GM23338 (cell line): Measurements from ENCODE around the gene TRIM14. TPM values are rescaled to one million over a fixed set of nuclear protein-coding genes. Genes with fewer than 3 reads are reported as not detected.
"Not testable (repeated sequence)": the region's sequence is repeated elsewhere in the genome, so short reads cannot be mapped to it uniquely, and the experiment has no call there.

Experiments used
- ATAC-seq: fragments of 200-7000 bp; cut with Tn5 transposase; 3 replicates; pipeline ENCODE4 v1.9.1; 2020
- DNase-seq: peaks from one replicate; pipeline ENCODE4 v3.0.0-alpha.2; 2015; ENCODE audit warnings: low spot score
- H2AFZ ChIP-seq: fragments of 200-600 bp; sonication (generic); 2 replicates; pipeline ENCODE4 v1.8.0; 2016; ENCODE audit warnings: antibody characterized with exemption, mild to moderate bottlenecking, moderate library complexity
- H3F3A ChIP-seq: fragments of 200-600 bp; sonication (generic); replicated peaks from 2 replicates; pipeline ENCODE4 v1.8.0; 2017; ENCODE audit warnings: antibody characterized with exemption, mixed run types, low read depth
- H3K27ac ChIP-seq: fragments of 200-600 bp; sonication (generic); 2 replicates; pipeline ENCODE4 v1.6.1; 2016; ENCODE audit warnings: low read depth
- H3K27me3 ChIP-seq: fragments of 200-600 bp; sonication (generic); 2 replicates; pipeline ENCODE4 v1.8.0; 2016; ENCODE audit warnings: mild to moderate bottlenecking, mixed run types, moderate library complexity; ENCODE audit not compliant: insufficient read depth
- H3K36me3 ChIP-seq: fragments of 200-600 bp; sonication (generic); 2 replicates; pipeline ENCODE4 v1.8.0; 2016; ENCODE audit warnings: mild to moderate bottlenecking; ENCODE audit not compliant: insufficient read depth
- H3K4me1 ChIP-seq: fragments of 200-600 bp; sonication (generic); 2 replicates; pipeline ENCODE4 v1.8.0; 2016; ENCODE audit warnings: mild to moderate bottlenecking, moderate library complexity; ENCODE audit not compliant: insufficient read depth
- H3K4me2 ChIP-seq: fragments of 200-600 bp; sonication (generic); 2 replicates; pipeline ENCODE4 v1.7.1; 2017; ENCODE audit warnings: mixed run types
- H3K4me3 ChIP-seq: fragments of 200-600 bp; sonication (generic); 2 replicates; pipeline ENCODE4 v1.6.1; 2016; ENCODE audit warnings: mixed run types
- H3K79me2 ChIP-seq: fragments of 200-600 bp; sonication (generic); replicated peaks from 2 replicates; pipeline ENCODE4 v1.8.0; 2017; ENCODE audit warnings: mild to moderate bottlenecking; ENCODE audit not compliant: insufficient read depth
- H3K9me2 ChIP-seq: fragments of 200-600 bp; sonication (generic); 2 replicates; pipeline ENCODE4 v1.8.0; 2017; ENCODE audit not compliant: insufficient read depth
- H4K20me1 ChIP-seq: fragments of 200-600 bp; sonication (generic); replicated peaks from 2 replicates; pipeline ENCODE4 v1.8.0; 2017; ENCODE audit warnings: mild to moderate bottlenecking; ENCODE audit not compliant: insufficient read depth
- H3K27ac Mint-ChIP-seq: 2 replicates; pipeline ENCODE4 v1.8.0; 2020; ENCODE audit warnings: inconsistent platforms, mild to moderate bottlenecking, moderate library complexity, mixed read lengths
- H3K27me3 Mint-ChIP-seq: 3 replicates; pipeline ENCODE4 v1.8.0; 2022; ENCODE audit warnings: low read depth, mild to moderate bottlenecking, moderate library complexity, mixed read lengths, inconsistent platforms; ENCODE audit not compliant: insufficient read depth, poor library complexity
- H3K36me3 Mint-ChIP-seq: 3 replicates; pipeline ENCODE4 v1.8.0; 2021; ENCODE audit warnings: low read depth, mild to moderate bottlenecking, inconsistent platforms, moderate library complexity, mixed read lengths
- H3K4me1 Mint-ChIP-seq: 3 replicates; pipeline ENCODE4 v1.8.0; 2020; ENCODE audit warnings: mild to moderate bottlenecking, inconsistent platforms, mixed read lengths
- H3K4me3 Mint-ChIP-seq: 3 replicates; pipeline ENCODE4 v1.8.0; 2021; ENCODE audit warnings: moderate library complexity, mild to moderate bottlenecking, inconsistent platforms, mixed read lengths
- H3K9me3 Mint-ChIP-seq: 3 replicates; pipeline ENCODE4 v1.8.0; 2020; ENCODE audit warnings: moderate library complexity, mild to moderate bottlenecking, inconsistent platforms, mixed read lengths
- ETS1 ChIP-seq: IDR thresholded peaks from 2 replicates; pipeline ENCODE4 v1.6.1; 2016; ENCODE audit warnings: antibody characterized with exemption
- EZH2 ChIP-seq: fragments of 200-600 bp; sonication (generic); IDR thresholded peaks from one replicate; pipeline ENCODE4 v1.8.0; 2017; ENCODE audit warnings: antibody characterized with exemption, mild to moderate bottlenecking, low read depth; ENCODE audit not compliant: unreplicated experiment
- JUNB ChIP-seq: IDR thresholded peaks from one replicate; pipeline ENCODE4 v1.6.1; 2016; ENCODE audit warnings: antibody characterized with exemption; ENCODE audit not compliant: unreplicated experiment
- NANOG ChIP-seq: IDR thresholded peaks from 2 replicates; pipeline ENCODE4 v1.6.1; 2016; ENCODE audit warnings: antibody characterized with exemption, borderline replicate concordance
- POLR2AphosphoS5 ChIP-seq: IDR thresholded peaks from 2 replicates; pipeline ENCODE4 v1.6.1; 2016; ENCODE audit warnings: antibody characterized with exemption, low read depth
- STAT1 ChIP-seq: IDR thresholded peaks from one replicate; pipeline ENCODE4 v1.6.1; 2016; ENCODE audit warnings: antibody characterized with exemption; ENCODE audit not compliant: unreplicated experiment
- ZNF114 ChIP-seq: fragments of 250-450 bp; sonication (Bioruptor Pico); IDR thresholded peaks from 2 replicates; pipeline ENCODE4 v1.5.0; 2020; ENCODE audit warnings: mild to moderate bottlenecking, moderate library complexity
- ZNF331 ChIP-seq: fragments of 250-450 bp; sonication (Bioruptor Pico); IDR thresholded peaks from 2 replicates; pipeline ENCODE4 v1.5.0; 2020; ENCODE audit warnings: low read depth, mild to moderate bottlenecking, moderate library complexity
- polyA plus RNA-seq: library from polyadenylated mRNA; unstranded; fragments of >200 nt; fragmentation: Nextera tagmentation; extraction: Ambion mirVana; gene quantifications from 2 replicates; pipeline ENCODE4 v1.2.1, GENCODE V29; 2016
- small RNA-seq: library from RNA; depleted of rRNA; stranded (forward); fragments of <200 nt; gene quantifications from one replicate; pipeline ENCODE3, GENCODE V24; 2014; ENCODE audit warnings: low replicate concordance
- total RNA-seq: library from RNA; depleted of rRNA; stranded (reverse); fragments of >200 nt; shearing (Covaris generic); gene quantifications from 2 replicates; pipeline ENCODE4 v1.2.3, GENCODE V29; 2014; rRNA removed

TRIM14 gene
- total and polyA plus RNA-seq, 2 experiments from 2014 or later: 17.2 to 25.3 TPM

- Mint-ChIP-seq H3K27ac (no peak overlapping the region), H3K36me3 (peaks cover 18% of the 10 kb centered on the region), H3K4me3 (no peak overlapping the region), H3K4me1 (no peaks in the 10 kb centered on the region), H3K9me3 (no peaks in the 10 kb centered on the region), H3K27me3 (peaks cover 4% of the 10 kb centered on the region)
- Histone ChIP-seq H3K79me2 (no peaks in the 10 kb centered on the region), H3K36me3 (peaks cover 3% of the 10 kb centered on the region; the same call in 1 of the 2 replicates), H3K4me1 (no peaks in the 10 kb centered on the region), H3K4me2 (no peak overlapping the region), H3K27me3 (no peaks in the 10 kb centered on the region), H2AFZ (no peak overlapping the region), H4K20me1 (no peaks in the 10 kb centered on the region; the same call in 1 of the 2 replicates), H3F3A (no peaks in the 10 kb centered on the region), H3K9me2 (no peaks in the 10 kb centered on the region), H3K4me3 (no peak overlapping the region), H3K27ac (no peak overlapping the region)
- ATAC-seq (no peak), DNase-seq (no peak)
- TF ChIP-seq NANOG (no peak), EZH2 (no peak), ZNF114 (CRISPR knock-in tag) (no peak), ETS1 (no peak), POLR2AphosphoS5 (no peak), JUNB (no peak), STAT1 (no peak), ZNF331 (CRISPR knock-in tag) (no peak)
Observed at GRCh38 chr9:98020476-98021145, 98.4 kb downstream of the TRIM14 start.

- not testable (repeated sequence) for H3K27me3 ChIP-seq, H3K9me2 ChIP-seq, DNase-seq, H3F3A ChIP-seq, H3K79me2 ChIP-seq, H3K4me3 Mint-ChIP-seq, H2AFZ ChIP-seq, H3K9me3 Mint-ChIP-seq, H3K4me3 ChIP-seq, H3K27me3 Mint-ChIP-seq, H3K27ac ChIP-seq, H3K27ac Mint-ChIP-seq, H3K4me2 ChIP-seq, H4K20me1 ChIP-seq, H3K36me3 ChIP-seq, H3K4me1 ChIP-seq, H3K4me1 Mint-ChIP-seq, ATAC-seq
- peaks cover 25% of the 10 kb centered on the region for H3K36me3 Mint-ChIP-seq
Observed at GRCh38 chr9:98019869-98020268, 99.2 kb downstream of the TRIM14 start.

Small RNA genes lying within 50 kb of the gene (small RNA-seq; reads per million reads assigned to genes)
- gene RF00017: not detected
- gene RNU6-918P: not detected

Other genes starting within 250 kb of the TRIM14 start
- gene TRMO, start 196.7 kb downstream of the TRIM14 start, total RNA-seq: 6.4 and 9.7 TPM in 2 replicates
- gene TRMO, start 196.7 kb downstream of the TRIM14 start, polyA plus RNA-seq: 4.7 and 5.0 TPM in 2 replicates
- gene HEMGN, start 181.1 kb downstream of the TRIM14 start, total RNA-seq: not detected in 2 replicates
- gene HEMGN, start 181.1 kb downstream of the TRIM14 start, polyA plus RNA-seq: not detected in 2 replicates
- gene ANP32B, start 135.9 kb downstream of the TRIM14 start, total RNA-seq: 13.1 and 21.0 TPM in 2 replicates
- gene ANP32B, start 135.9 kb downstream of the TRIM14 start, polyA plus RNA-seq: 114 and 117 TPM in 2 replicates
- 67.3 and 68.6 TPM in 2 replicates for gene NANS, start 62.5 kb downstream of the TRIM14 start, total RNA-seq
- gene NANS, start 62.5 kb downstream of the TRIM14 start, polyA plus RNA-seq: 72.8 and 77.4 TPM in 2 replicates
- gene CORO2A, start 73.4 kb upstream of the TRIM14 start, total RNA-seq: 26.9 and 27.6 TPM in 2 replicates
- 12.9 TPM in 2 replicates for gene CORO2A, start 73.4 kb upstream of the TRIM14 start, polyA plus RNA-seq
- gene TBC1D2, start 136.4 kb upstream of the TRIM14 start, total RNA-seq: 6.8 and 7.7 TPM in 2 replicates
- gene TBC1D2, start 136.4 kb upstream of the TRIM14 start, polyA plus RNA-seq: 3.0 and 3.7 TPM in 2 replicates